Measurements from ENCODE around the gene IL24.

IL24 gene

GRCh38 chr1:206932177-206932576 lies 34.9 kb downstream of the IL24 start:
- no peaks in the 10 kb centered on the region for H4K20me1 ChIP-seq (ENCODE audit: control insufficient read depth, insufficient read depth, low read depth, low read length)
- H3K9me2 ChIP-seq (replicated peaks; ENCODE audit: control insufficient read depth, low read length) = no peaks in the 10 kb centered on the region
- H3F3A ChIP-seq (ENCODE audit: control insufficient read depth, insufficient read depth) = no peaks in the 10 kb centered on the region; the same call in none of the 2 replicates
- H3K9me3 ChIP-seq (ENCODE audit: control insufficient read depth, insufficient read depth, low read length) = no peaks in the 10 kb centered on the region
- no peaks in the 10 kb centered on the region for H3K27me3 ChIP-seq (ENCODE audit: control insufficient read depth, low read length)
- TF ChIP-seq CTCF (IDR thresholded peaks at IDR 0.05; ENCODE audit: low read depth, low read length, poor library complexity, severe bottlenecking) = no peak
- no peak for TF ChIP-seq EZH2phosphoT487 (IDR thresholded peaks at IDR 0.05; ENCODE audit: borderline replicate concordance, low read length)
- no peak overlapping the region for H3K4me2 ChIP-seq (ENCODE audit: low read length)
- H3K4me1 ChIP-seq (ENCODE audit: control insufficient read depth, low read length) = peaks cover 24% of the 10 kb centered on the region
- H3K36me3 ChIP-seq (ENCODE audit: control insufficient read depth, low read length) = no peaks in the 10 kb centered on the region
- no peak overlapping the region for H3K4me3 ChIP-seq (ENCODE audit: low read length)
- H3K79me2 ChIP-seq (ENCODE audit: control insufficient read depth, low read length) = no peaks in the 10 kb centered on the region
- no peak overlapping the region for H3K27ac ChIP-seq (ENCODE audit: low read depth, low read length)

DNA sequence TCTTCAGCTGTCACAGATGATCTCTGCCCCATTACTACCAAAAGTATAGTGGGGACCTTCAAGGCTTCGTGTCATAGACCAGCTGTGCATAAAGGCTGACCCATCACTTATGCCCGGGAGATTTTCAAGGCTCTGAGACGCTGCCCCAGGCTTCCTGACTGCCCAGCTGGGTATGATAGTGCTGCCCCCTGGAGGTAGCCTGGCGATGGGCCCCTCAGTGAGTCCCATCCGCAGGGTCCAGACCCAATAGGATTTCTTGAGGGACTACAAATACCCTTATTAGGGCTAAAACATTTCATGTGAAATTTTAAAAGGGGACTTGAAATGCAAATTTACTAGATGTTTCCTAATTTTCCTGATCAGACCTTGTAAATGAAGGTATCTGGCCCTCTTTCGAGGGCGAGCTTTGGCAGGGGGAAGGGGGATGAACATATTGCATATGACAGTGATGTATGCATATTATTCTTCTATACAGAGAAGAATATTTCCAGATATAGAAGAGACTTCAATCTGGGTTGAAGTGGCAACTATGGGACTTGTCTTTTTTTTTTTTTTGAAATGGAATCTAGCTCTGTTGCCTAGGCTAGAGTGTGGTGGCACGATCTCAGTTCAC lies 36.2 kb downstream of the IL24 start:
- H3K4me2 ChIP-seq (ENCODE audit: low read length) = no peak overlapping the region
- no peaks in the 10 kb centered on the region for H3K9me2 ChIP-seq (replicated peaks; ENCODE audit: control insufficient read depth, low read length)
- H3K36me3 ChIP-seq (ENCODE audit: control insufficient read depth, low read length) = no peaks in the 10 kb centered on the region
- no peak overlapping the region for H3K27ac ChIP-seq (ENCODE audit: low read depth, low read length)
- no peaks in the 10 kb centered on the region for H3K27me3 ChIP-seq (ENCODE audit: control insufficient read depth, low read length)
- H3K4me3 ChIP-seq (ENCODE audit: low read length) = no peak overlapping the region
- H3K4me1 ChIP-seq (ENCODE audit: control insufficient read depth, low read length) = peaks cover 24% of the 10 kb centered on the region
- peak; percentile 89 for TF ChIP-seq CTCF (IDR thresholded peaks at IDR 0.05; ENCODE audit: low read depth, low read length, poor library complexity, severe bottlenecking)
- no peak for TF ChIP-seq EZH2phosphoT487 (IDR thresholded peaks at IDR 0.05; ENCODE audit: borderline replicate concordance, low read length)
- no peaks in the 10 kb centered on the region for H3K9me3 ChIP-seq (ENCODE audit: control insufficient read depth, insufficient read depth, low read length)
- H4K20me1 ChIP-seq (ENCODE audit: control insufficient read depth, insufficient read depth, low read depth, low read length) = no peaks in the 10 kb centered on the region
- no peaks in the 10 kb centered on the region; the same call in none of the 2 replicates for H3F3A ChIP-seq (ENCODE audit: control insufficient read depth, insufficient read depth)
- no peaks in the 10 kb centered on the region for H3K79me2 ChIP-seq (ENCODE audit: control insufficient read depth, low read length)

GRCh38 chr1:206935491-206936067 lies 38.3 kb downstream of the IL24 start:
- Histone ChIP-seq H3K27ac (ENCODE audit: low read depth, low read length) (no peak overlapping the region), H3K36me3 (ENCODE audit: control insufficient read depth, low read length) (no peaks in the 10 kb centered on the region), H3K9me3 (ENCODE audit: control insufficient read depth, insufficient read depth, low read length) (no peaks in the 10 kb centered on the region), H3K4me2 (ENCODE audit: low read length) (no peak overlapping the region), H3K9me2 (replicated peaks; ENCODE audit: control insufficient read depth, low read length) (no peaks in the 10 kb centered on the region), H3K4me1 (ENCODE audit: control insufficient read depth, low read length) (peaks cover 12% of the 10 kb centered on the region), H3K27me3 (ENCODE audit: control insufficient read depth, low read length) (0 out of 2 replicates have a peak, but pooled peaks cover 5% of the 10 kb centered on the region), H3F3A (ENCODE audit: control insufficient read depth, insufficient read depth) (no peaks in the 10 kb centered on the region; the same call in 1 of the 2 replicates), H4K20me1 (ENCODE audit: control insufficient read depth, insufficient read depth, low read depth, low read length) (no peaks in the 10 kb centered on the region), H3K79me2 (ENCODE audit: control insufficient read depth, low read length) (no peaks in the 10 kb centered on the region), H3K4me3 (ENCODE audit: low read length) (no peak overlapping the region)
- peak; percentile 62 for TF ChIP-seq CTCF (IDR thresholded peaks at IDR 0.05; ENCODE audit: low read depth, low read length, poor library complexity, severe bottlenecking)
- no peak for TF ChIP-seq EZH2phosphoT487 (IDR thresholded peaks at IDR 0.05; ENCODE audit: borderline replicate concordance, low read length)

Measured in DOHH2 (cell line).